Stimulated activated CD8-positive, alpha-beta memory T cell treated with anti-CD3 and anti-CD28 coated beads, Interleukin-12 subunit alpha, Interleukin-12 subunit beta, amount 100 ng/mL, for 24 hours (primary cell): ENCODE measurements around the gene MROH7.
"Not testable (repeated sequence)": the region's sequence is repeated elsewhere in the genome, so short reads cannot be mapped to it uniquely, and the experiment has no call there.

ENCODE experiments used
- DNase-seq: peaks from one replicate; pipeline ENCODE4 v3.0.0-alpha.2; 2020; ENCODE audit errors: extremely low read depth

MROH7 gene

GRCh38 chr1:54610048-54610447 is 31.5 kb upstream of the MROH7 start:
- DNase-seq = no peak

- DNase-seq = no peak
Observed at GRCh38 chr1:54610601-54611580, 30.7 kb upstream of the MROH7 start.

- DNase-seq = no peak
Observed at GRCh38 chr1:54611621-54612020, 30.0 kb upstream of the MROH7 start.

- no peak for DNase-seq
Observed at GRCh38 chr1:54614024-54614423, 27.6 kb upstream of the MROH7 start.

- DNase-seq = no peak
Observed at GRCh38 chr1:54614563-54614962, 27.0 kb upstream of the MROH7 start.

GRCh38 chr1:54615531-54616279 is 25.9 kb upstream of the MROH7 start:
- no peak for DNase-seq

- no peak for DNase-seq
Observed at GRCh38 chr1:54619749-54620148, 21.8 kb upstream of the MROH7 start.

GRCh38 chr1:54623216-54624007 is 18.2 kb upstream of the MROH7 start, which contains the start of gene FAM151A:
Gene FAM151A, minus strand, starts transcription at chr1:54623525. Its CDS starts 130 bp downstream, at chr1:54623395.
- no peak for DNase-seq

GRCh38 chr1:54624466-54625464 is 16.8 kb upstream of the MROH7 start:
- DNase-seq = no peak

- no peak for DNase-seq
Observed at GRCh38 chr1:54627196-54627595, 14.4 kb upstream of the MROH7 start.

- not testable (repeated sequence) for DNase-seq
Observed at GRCh38 chr1:54635804-54636203, 5.8 kb upstream of the MROH7 start.

- DNase-seq = not testable (repeated sequence)
Observed at GRCh38 chr1:54636461-54637446, 4.8 kb upstream of the MROH7 start.

GRCh38 chr1:54640361-54640760 is 1.2 kb upstream of the MROH7 start:
- no peak for DNase-seq

GRCh38 chr1:54643736-54644135 is 2.1 kb downstream of the MROH7 start:
- no peak for DNase-seq

- DNase-seq = no peak
Observed at GRCh38 chr1:54645806-54646676, 4.5 kb downstream of the MROH7 start.

GRCh38 chr1:54649130-54649898 is 7.7 kb downstream of the MROH7 start:
- no peak for DNase-seq

- DNase-seq = no peak
Observed at GRCh38 chr1:54649921-54650320, 8.3 kb downstream of the MROH7 start.

- no peak for DNase-seq
Observed at GRCh38 chr1:54650417-54650816, 8.8 kb downstream of the MROH7 start.
